Left cardiac atrium (tissue), 4 donors: ENCODE results near the gene SLC22A5. TPM values are rescaled to one million over a fixed set of nuclear protein-coding genes. Genes with fewer than 3 reads are reported as not detected.

ENCODE experiments used
- ATAC-seq, 2 donors: fragments of 200-7000 bp; cut with Tn5 transposase; one replicate each; pipeline ENCODE4 v1.9.1; 2020; ENCODE audit warnings: mild to moderate bottlenecking in 2 of 2, moderate library complexity in 2 of 2
- DNase-seq: peaks from one replicate; pipeline ENCODE4 v3.0.0-alpha.2; 2020
- intact Hi-C, 2 donors: fragments of 100-400 bp; cut with DNase I; formaldehyde crosslinking; loops; one replicate each; pipeline versions ENCODE4 v1.14.1 to v1.15.1; 2022 to 2023
- total RNA-seq, 2 donors: library from RNA; stranded (reverse); fragmentation: NEBNext Ultra II Directional; extraction: Animal tissue kit (Norgen Biotek cat#: 25700); gene quantifications; one replicate each; pipeline ENCODE4 v1.2.1, GENCODE V29; 2021
- donor health status: DM: no; HTN: yes; CAD: no.
- donor health status: DM: no; HTN: yes; CAD: no; lungs with severe emphysema.
- donor health status: DM: yes; HTN: yes; CAD: no.
- donor health status: Dilated cardiomyopathy.

Gene SLC22A5
- total RNA-seq, 2 donors from 2014 or later, result 7.9 to 15.3 TPM

- peak; percentile 72 for DNase-seq
- intact Hi-C loops, result loop anchor here in 1 of 2 donors (2.0 kb wide), 1 partner anchor 77 kb away; no protein-coding TSS in a partner anchor
- peak; percentile 74 to 76 for ATAC-seq
Measured at GRCh38 chr5:132419502-132420468, 50.3 kb downstream of the SLC22A5 start.

GRCh38 chr5:132420706-132421272 lies 51.3 kb downstream of the SLC22A5 start:
- intact Hi-C loops, result no loop called here
- peak; percentile 10 to 13 for ATAC-seq
- no peak for DNase-seq

- no peak for ATAC-seq
- intact Hi-C loops, result no loop called here
Measured at GRCh38 chr5:132421462-132421861, 52.0 kb downstream of the SLC22A5 start.

GRCh38 chr5:132422720-132423437 lies 53.4 kb downstream of the SLC22A5 start:
- DNase-seq (peak; percentile 56), ATAC-seq (peak in 1 of 2 donors; percentile 29)
- intact Hi-C loops, result loop anchor here in 1 of 2 donors (2.0 kb wide), 1 partner anchor 66 kb away; no protein-coding TSS in a partner anchor

More at GRCh38 chr5:132421462-132421861, 52.0 kb downstream of the SLC22A5 start:
- DNase-seq, result no peak

- no peak for DNase-seq
- ATAC-seq, result no peak
- intact Hi-C loops, result loop anchor here in 1 of 2 donors (2.0 kb wide), 1 partner anchor 65 kb away; no protein-coding TSS in a partner anchor
Measured at GRCh38 chr5:132423438-132423898, 54.0 kb downstream of the SLC22A5 start.

GRCh38 chr5:132424167-132424880 lies 54.8 kb downstream of the SLC22A5 start:
- DNase-seq (no peak), ATAC-seq (no peak)
- intact Hi-C loops, result no loop called here

- peak in 1 of 2 donors; percentile 24 for ATAC-seq
- intact Hi-C loops, result no loop called here
- DNase-seq, result no peak
Measured at GRCh38 chr5:132425009-132425937, 55.8 kb downstream of the SLC22A5 start.

GRCh38 chr5:132425975-132426524 lies 56.5 kb downstream of the SLC22A5 start:
- no peak for ATAC-seq
- intact Hi-C loops, result no loop called here
- no peak for DNase-seq

- ATAC-seq (peak; percentile 62 to 86), DNase-seq (peak; percentile 85)
- intact Hi-C loops, result no loop called here
Measured at GRCh38 chr5:132426525-132427138, 57.1 kb downstream of the SLC22A5 start.

- intact Hi-C loops, result no loop called here
- peak; percentile 22 to 42 for ATAC-seq
- peak; percentile 48 for DNase-seq
Measured at GRCh38 chr5:132427281-132428146, 58.0 kb downstream of the SLC22A5 start.

GRCh38 chr5:132428147-132428482 lies 58.6 kb downstream of the SLC22A5 start:
- intact Hi-C loops, result no loop called here

GRCh38 chr5:132428484-132429462 lies 59.3 kb downstream of the SLC22A5 start:
- no peak for DNase-seq
- intact Hi-C loops, result no loop called here
- ATAC-seq, result peak in 1 of 2 donors; percentile 17

More at GRCh38 chr5:132428147-132428482, 58.6 kb downstream of the SLC22A5 start:
- ATAC-seq (no peak), DNase-seq (no peak)

- no peak for ATAC-seq
- intact Hi-C loops, result no loop called here
- no peak for DNase-seq
Measured at GRCh38 chr5:132429463-132430440, 60.2 kb downstream of the SLC22A5 start.

GRCh38 chr5:132430746-132431145 lies 61.2 kb downstream of the SLC22A5 start:
- DNase-seq (no peak), ATAC-seq (no peak)
- intact Hi-C loops, result no loop called here
